ENCODE measurements around the gene COX6A2. TPM values are rescaled to one million over a fixed set of nuclear protein-coding genes. Genes with fewer than 3 reads are reported as not detected.

Gene COX6A2
- total RNA-seq, 6 experiments from 2014 or later, result not detected

GRCh38 chr16:31397096-31397660 is 31.0 kb downstream of the COX6A2 start:
- no peak overlapping the region for H3K4me3 Mint-ChIP-seq
- no peaks in the 10 kb centered on the region for H3K4me1 Mint-ChIP-seq (ENCODE audit: low read depth)
- no peak overlapping the region for H3K27ac Mint-ChIP-seq
- no peak for DNase-seq
- peaks cover 17% of the 10 kb centered on the region for H3K36me3 Mint-ChIP-seq (ENCODE audit: low read depth)
- peaks cover 11% of the 10 kb centered on the region for H3K9me3 Mint-ChIP-seq
- H3K27me3 Mint-ChIP-seq (ENCODE audit: insufficient read depth), result peaks cover 20% of the 10 kb centered on the region
- TF ChIP-seq CTCF (IDR thresholded peaks at IDR 0.05), result no peak

GRCh38 chr16:31395647-31396046 is 32.5 kb downstream of the COX6A2 start:
- peaks cover 11% of the 10 kb centered on the region for H3K9me3 Mint-ChIP-seq
- peaks cover 30% of the 10 kb centered on the region for H3K27me3 Mint-ChIP-seq (ENCODE audit: insufficient read depth)
- H3K4me3 Mint-ChIP-seq, result no peak overlapping the region
- peaks cover 17% of the 10 kb centered on the region for H3K36me3 Mint-ChIP-seq (ENCODE audit: low read depth)
- no peak overlapping the region for H3K27ac Mint-ChIP-seq
- no peaks in the 10 kb centered on the region for H3K4me1 Mint-ChIP-seq (ENCODE audit: low read depth)
- no peak for TF ChIP-seq CTCF (IDR thresholded peaks at IDR 0.05)
- DNase-seq, result no peak

DNA sequence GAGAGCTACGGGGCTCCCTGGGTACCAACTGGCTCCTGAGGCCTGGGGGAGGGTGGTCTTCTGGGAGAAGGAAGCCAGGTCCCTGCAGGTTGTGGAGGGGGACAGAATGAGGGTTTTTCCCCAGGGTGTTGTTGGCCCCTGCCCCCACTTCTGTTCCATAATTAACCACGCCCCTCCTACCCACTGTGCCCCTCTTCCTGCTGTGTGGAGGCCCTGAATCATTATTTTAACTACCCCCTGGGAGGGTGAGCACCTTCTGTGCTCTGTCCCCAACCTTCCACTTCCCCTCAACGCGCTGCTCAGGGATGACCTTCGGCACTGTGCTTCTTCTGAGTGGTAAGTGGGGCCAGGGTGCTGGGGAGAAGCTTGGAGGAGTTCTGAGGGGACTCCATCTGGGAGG is 35.1 kb downstream of the COX6A2 start, which contains the start of gene ITGAD:
Gene ITGAD (plus strand): TSS at position 280 of the 400 bp plus-strand sequence. CDS start 26 bp downstream, at position 306.
- no peak for TF ChIP-seq CTCF (IDR thresholded peaks at IDR 0.05)
- Mint-ChIP-seq H3K36me3 (ENCODE audit: low read depth) (no peaks in the 10 kb centered on the region), H3K27ac (no peak within 1 kb of the TSS), H3K9me3 (no peaks in the 10 kb centered on the region), H3K27me3 (ENCODE audit: insufficient read depth) (peaks cover 34% of the 10 kb centered on the region), H3K4me3 (no peak within 1 kb of the TSS), H3K4me1 (ENCODE audit: low read depth) (no peaks in the 10 kb centered on the region)
- DNase-seq, result no peak

GRCh38 chr16:31390504-31391041 is 37.6 kb downstream of the COX6A2 start:
- no peak for TF ChIP-seq CTCF (IDR thresholded peaks at IDR 0.05)
- Mint-ChIP-seq H3K27ac (no peak overlapping the region), H3K4me3 (no peak overlapping the region), H3K9me3 (no peaks in the 10 kb centered on the region), H3K4me1 (ENCODE audit: low read depth) (peaks cover 12% of the 10 kb centered on the region), H3K27me3 (ENCODE audit: insufficient read depth) (peaks cover 29% of the 10 kb centered on the region), H3K36me3 (ENCODE audit: low read depth) (no peaks in the 10 kb centered on the region)
- DNase-seq, result no peak

DNA sequence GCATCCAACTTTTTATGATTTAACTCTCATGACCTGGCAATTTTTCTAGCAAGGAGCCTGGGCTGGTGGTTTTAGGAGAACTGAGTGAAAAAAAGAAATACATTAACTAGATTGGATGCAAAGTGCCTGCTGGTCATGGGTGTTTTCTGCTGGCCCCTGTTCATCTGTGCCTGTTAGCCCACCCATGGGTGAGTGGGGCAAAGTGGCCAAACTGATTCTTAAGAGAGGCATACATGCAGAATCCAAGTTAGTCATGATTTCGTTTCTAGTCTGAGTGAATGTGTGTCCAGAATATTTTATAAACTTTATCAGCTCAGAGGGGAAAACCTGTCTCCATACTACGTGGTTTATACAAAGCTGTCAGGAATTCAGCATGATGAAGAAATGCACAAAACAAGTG is 39.6 kb downstream of the COX6A2 start:
- H3K4me1 Mint-ChIP-seq (ENCODE audit: low read depth), result peaks cover 12% of the 10 kb centered on the region
- no peaks in the 10 kb centered on the region for H3K9me3 Mint-ChIP-seq
- no peak overlapping the region for H3K4me3 Mint-ChIP-seq
- H3K27ac Mint-ChIP-seq, result no peak overlapping the region
- DNase-seq, result no peak
- H3K27me3 Mint-ChIP-seq (ENCODE audit: insufficient read depth), result peaks cover 32% of the 10 kb centered on the region
- H3K36me3 Mint-ChIP-seq (ENCODE audit: low read depth), result no peaks in the 10 kb centered on the region
- TF ChIP-seq CTCF (IDR thresholded peaks at IDR 0.05), result no peak
